ENCODE results near the gene CACNA1D.

Gene CACNA1D

DNA sequence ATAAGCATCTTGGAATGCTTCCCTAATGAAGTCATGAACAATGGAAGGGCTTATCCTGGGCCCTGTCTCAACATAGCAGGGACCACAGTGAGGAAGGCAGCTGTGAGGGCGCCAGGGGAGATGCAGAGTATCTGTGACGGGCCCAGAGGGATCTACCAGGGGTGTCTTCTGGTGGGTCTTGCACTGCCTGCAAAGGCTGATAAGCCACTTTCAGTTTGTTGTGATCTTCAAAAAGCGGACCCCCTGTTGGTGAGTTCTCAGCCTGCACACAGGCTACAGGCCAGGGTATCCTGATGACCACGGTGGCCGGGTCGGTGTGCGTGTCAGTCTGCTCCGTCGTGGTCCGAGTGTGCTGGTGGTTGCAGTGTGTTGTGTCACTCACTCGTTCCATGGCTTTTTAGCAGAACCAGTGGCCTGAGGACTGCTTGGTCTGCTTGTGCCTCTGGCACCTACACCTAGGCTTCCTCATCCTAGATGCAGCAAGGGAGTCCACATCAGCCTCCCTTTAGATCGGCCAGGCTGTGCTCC is 305.0 kb downstream of the CACNA1D start:
- no peak for DNase-seq

GRCh38 chr3:53800041-53800906 is 305.9 kb downstream of the CACNA1D start:
- DNase-seq = no peak

- no peak for DNase-seq
These were observed 306.9 kb downstream of the CACNA1D start for GRCh38 chr3:53801319-53801718.

- no peak for DNase-seq
These were observed 308.0 kb downstream of the CACNA1D start for GRCh38 chr3:53802256-53802880.

GRCh38 chr3:53803124-53803815 is 308.9 kb downstream of the CACNA1D start:
- DNase-seq = no peak

- DNase-seq = no peak
These were observed 309.6 kb downstream of the CACNA1D start for GRCh38 chr3:53803816-53804695.

DNA sequence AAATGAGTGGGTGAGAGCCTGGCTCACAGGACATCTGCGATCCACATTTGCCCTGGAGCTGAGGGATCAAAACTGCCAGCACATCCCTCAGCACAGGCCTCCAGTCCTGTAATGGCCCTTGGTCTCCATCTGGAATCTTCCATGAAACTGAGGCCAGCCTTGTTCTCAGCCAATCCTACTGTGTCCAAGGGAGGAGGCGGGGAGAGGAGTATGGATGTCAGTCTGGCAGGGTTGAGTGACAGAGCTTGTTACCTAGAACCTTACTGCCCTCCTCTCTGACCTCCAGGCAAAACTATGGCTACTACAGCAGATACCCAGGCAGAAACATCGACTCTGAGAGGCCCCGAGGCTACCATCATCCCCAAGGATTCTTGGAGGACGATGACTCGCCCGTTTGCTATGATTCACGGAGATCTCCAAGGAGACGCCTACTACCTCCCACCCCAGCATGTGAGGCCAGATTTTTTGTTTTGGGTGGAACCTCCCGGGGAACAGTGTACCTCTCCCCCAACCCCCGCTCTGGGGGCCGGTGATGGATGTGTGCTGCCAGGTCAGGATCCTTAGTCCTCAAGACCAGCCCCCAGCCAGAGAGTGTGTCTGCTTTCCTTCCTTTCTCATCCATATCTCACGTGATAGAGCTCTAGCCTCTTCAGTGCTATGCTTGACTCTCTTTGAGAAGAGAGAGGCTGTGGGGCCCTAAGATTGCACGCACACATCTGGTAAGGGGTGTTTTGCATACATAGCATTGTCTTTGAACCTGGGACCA is 310.5 kb downstream of the CACNA1D start:
- peak; percentile 68 for DNase-seq

DNA sequence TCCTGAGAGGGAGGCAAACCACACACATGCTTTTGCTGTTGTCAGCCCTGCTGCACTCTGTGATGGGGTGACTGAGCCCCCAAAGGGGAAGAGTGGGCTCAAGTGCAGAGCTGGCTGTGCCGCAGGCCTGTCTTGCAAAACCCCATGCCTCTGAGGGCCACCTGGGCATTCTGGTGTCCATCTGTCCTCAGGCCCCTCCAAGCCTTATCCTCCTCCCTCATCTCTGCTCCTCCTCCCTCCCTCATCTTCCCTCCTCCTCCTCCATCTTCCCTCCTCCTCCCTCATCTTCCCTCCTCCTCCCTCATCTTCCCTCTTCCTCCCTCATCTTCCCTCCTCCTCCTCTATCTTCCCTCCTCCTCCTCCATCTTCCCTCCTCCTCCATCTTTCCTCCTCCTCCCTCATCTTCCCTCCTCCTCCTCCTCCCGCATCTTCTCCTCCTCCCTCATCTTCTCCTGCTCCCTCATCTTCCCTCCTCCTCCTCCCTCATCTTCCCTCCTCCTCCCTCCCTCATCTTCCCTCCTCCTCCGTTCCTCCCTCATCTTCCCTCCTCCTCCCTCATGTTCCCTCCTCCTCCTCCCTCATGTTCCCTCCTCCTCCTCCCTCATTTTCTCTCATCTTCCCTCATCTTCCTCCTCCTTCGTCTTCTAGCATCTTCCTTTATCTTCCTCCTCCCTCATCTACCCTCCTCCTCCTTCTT is 311.2 kb downstream of the CACNA1D start:
- DNase-seq = no peak

DNA sequence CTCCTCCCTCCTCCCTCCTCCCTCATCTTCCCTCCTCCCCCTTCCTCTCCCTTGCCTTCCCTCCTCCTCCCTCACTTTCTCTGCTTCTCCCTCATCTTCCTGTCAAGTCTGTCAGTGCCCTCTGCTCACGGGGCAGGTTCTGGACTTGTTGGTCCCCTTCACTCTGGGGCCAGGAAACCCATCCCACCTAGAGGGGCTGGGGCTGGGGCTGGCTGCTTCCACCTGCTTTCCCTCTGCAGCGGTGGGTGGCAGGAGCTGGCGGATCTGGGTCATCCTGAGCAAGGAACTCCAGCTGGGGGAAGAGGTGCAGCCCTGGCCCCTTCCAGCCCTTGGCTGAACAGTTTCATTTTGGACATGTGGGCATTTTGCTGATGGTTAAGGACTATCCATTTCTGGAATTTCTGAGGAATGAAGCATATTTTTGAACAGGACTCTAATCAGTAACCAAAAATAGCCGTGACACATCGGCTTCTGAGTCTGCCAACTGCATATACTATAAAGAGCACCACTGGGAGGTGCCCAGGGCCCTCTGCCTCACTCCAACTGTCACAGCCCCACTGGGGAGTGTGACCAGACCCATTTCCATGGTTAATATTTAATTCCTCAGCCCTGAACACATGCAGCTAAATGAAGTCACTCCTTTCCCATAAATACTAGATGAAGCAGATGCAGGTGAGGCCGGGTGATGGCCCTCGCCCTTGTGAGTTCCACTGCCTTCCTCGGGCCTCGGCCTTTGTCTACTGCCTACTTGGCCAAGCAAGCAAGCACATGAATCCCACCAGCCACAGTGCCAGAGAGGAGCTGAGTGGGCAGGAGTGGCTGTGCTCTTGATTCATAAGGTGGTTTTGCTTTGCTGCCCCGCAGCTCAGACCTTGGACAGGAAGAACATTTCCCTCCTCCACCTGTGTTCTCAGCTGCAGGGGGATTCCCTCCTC is 312.0 kb downstream of the CACNA1D start:
- peak; percentile 61 for DNase-seq

GRCh38 chr3:53807117-53807810 is 312.9 kb downstream of the CACNA1D start:
- no peak for DNase-seq

DNA sequence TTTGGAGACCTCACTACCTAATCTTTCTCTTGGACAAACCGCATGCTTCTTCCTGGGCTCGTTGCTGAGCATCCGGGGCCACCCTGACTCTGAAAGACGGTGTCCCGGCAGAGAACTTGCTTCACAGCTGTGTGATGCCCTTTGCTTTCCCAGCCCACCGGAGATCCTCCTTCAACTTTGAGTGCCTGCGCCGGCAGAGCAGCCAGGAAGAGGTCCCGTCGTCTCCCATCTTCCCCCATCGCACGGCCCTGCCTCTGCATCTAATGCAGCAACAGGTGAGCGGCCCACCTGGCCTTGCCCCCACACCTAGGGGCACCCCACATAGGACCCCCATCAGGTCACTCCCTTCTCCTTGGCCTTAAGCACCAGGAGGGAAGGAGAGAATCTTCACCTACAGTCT is 314.1 kb downstream of the CACNA1D start:
- DNase-seq = no peak

DNA sequence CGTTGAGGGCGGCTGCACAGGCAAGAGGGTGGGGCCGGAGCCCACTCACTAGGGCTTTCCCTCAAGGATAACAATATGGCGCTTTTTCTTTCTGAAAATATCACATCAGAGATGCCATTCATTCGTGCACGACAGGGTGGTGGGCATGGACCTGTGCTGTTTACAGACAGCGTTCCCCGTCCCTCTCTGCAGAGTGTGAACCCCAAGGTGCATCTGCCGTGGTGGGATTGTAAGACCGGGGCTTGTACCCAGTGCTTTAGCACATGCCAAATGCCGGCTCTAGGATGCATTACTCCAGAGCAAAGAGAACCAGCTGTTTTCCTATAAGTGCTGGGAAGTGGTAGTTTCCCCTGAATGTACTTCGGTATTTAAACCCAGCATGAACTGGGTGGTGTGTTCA is 314.9 kb downstream of the CACNA1D start:
- no peak for DNase-seq

GRCh38 chr3:53809764-53810400 is 315.5 kb downstream of the CACNA1D start:
- no peak for DNase-seq

DNA sequence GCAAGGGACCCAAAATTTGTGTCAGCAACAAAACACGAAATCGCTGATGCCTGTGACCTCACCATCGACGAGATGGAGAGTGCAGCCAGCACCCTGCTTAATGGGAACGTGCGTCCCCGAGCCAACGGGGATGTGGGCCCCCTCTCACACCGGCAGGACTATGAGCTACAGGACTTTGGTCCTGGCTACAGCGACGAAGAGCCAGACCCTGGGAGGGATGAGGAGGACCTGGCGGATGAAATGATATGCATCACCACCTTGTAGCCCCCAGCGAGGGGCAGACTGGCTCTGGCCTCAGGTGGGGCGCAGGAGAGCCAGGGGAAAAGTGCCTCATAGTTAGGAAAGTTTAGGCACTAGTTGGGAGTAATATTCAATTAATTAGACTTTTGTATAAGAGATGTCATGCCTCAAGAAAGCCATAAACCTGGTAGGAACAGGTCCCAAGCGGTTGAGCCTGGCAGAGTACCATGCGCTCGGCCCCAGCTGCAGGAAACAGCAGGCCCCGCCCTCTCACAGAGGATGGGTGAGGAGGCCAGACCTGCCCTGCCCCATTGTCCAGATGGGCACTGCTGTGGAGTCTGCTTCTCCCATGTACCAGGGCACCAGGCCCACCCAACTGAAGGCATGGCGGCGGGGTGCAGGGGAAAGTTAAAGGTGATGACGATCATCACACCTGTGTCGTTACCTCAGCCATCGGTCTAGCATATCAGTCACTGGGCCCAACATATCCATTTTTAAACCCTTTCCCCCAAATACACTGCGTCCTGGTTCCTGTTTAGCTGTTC is 316.9 kb downstream of the CACNA1D start:
- no peak for DNase-seq

GRCh38 chr3:53812434-53812833 is 318.0 kb downstream of the CACNA1D start:
- no peak for DNase-seq

DNA sequence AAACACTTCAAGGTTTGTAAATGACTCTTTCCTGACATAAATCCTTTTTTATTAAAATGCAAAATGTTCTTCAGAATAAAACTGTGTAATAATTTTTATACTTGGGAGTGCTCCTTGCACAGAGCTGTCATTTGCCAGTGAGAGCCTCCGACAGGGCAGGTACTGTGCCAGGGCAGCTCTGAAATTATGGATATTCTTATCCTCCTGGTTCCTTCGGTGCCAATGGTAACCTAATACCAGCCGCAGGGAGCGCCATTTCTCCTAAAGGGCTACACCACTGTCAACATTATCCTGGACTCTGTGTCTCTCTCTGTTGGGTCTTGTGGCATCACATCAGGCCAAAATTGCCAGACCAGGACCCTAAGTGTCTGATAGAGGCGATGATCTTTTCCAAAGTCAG is 318.8 kb downstream of the CACNA1D start:
- DNase-seq = no peak

DNA sequence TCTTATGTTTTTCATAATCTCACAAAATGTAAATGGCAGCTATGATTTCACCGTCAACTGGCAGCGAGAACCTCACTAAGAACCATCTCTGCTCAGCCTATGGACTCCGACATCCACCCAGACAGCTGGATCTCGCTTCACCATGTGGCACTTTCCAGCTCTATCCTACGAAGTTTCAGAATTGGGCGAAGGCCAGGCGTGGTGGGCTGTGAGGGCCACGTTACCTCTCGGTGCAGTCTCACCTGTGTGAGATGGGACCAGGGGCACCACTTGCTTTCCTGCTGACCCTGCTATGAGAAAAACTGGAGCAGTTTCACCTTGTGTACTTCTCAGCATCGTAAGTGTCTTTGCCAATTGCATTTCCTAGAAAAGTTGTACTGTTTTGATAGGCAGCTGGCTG is 319.5 kb downstream of the CACNA1D start:
- no peak for DNase-seq

DNA sequence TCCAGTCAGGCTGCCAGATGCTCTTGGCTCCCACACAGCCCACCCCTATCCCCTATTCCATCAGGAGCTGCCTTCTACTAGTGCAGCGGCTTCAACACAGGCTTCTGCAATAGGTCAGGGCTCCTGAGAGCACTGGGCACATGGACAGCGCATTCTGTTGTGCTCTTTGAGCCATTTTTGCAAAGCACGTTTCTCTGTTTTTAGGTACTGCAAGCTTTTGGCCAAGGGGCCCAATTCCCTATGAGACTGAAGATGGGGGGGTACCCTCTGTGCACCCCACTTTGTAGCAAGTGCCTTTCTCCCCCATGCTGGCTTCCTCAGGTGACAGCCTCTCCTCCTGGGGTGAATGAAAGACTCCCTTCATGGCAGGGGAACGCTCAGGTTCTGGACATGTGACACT is 320.7 kb downstream of the CACNA1D start:
- DNase-seq = no peak

Data from amniotic stem cell (primary cell).